ENCODE data around the gene JTB. TPM values are rescaled to one million over a fixed set of nuclear protein-coding genes. Genes with fewer than 3 reads are reported as not detected.

Gene JTB
- total RNA-seq, 1 experiment from 2014 or later: 194 TPM

GRCh38 chr1:153959454-153959853, 18.0 kb downstream of the JTB start:
- Mint-ChIP-seq H3K27ac (ENCODE audit: low read depth, unreplicated experiment) (no peak overlapping the region), H3K9me3 (ENCODE audit: unreplicated experiment) (no peaks in the 10 kb centered on the region), H3K4me1 (ENCODE audit: insufficient read depth, unreplicated experiment) (peaks cover 58% of the 10 kb centered on the region), H3K4me3 (ENCODE audit: unreplicated experiment) (no peak overlapping the region), H3K36me3 (ENCODE audit: insufficient read depth, unreplicated experiment) (peaks cover 46% of the 10 kb centered on the region), H3K27me3 (ENCODE audit: insufficient read depth, unreplicated experiment) (no peaks in the 10 kb centered on the region)
- no peak for DNase-seq (ENCODE audit: unreplicated experiment)
- TF ChIP-seq, protein P1, sequence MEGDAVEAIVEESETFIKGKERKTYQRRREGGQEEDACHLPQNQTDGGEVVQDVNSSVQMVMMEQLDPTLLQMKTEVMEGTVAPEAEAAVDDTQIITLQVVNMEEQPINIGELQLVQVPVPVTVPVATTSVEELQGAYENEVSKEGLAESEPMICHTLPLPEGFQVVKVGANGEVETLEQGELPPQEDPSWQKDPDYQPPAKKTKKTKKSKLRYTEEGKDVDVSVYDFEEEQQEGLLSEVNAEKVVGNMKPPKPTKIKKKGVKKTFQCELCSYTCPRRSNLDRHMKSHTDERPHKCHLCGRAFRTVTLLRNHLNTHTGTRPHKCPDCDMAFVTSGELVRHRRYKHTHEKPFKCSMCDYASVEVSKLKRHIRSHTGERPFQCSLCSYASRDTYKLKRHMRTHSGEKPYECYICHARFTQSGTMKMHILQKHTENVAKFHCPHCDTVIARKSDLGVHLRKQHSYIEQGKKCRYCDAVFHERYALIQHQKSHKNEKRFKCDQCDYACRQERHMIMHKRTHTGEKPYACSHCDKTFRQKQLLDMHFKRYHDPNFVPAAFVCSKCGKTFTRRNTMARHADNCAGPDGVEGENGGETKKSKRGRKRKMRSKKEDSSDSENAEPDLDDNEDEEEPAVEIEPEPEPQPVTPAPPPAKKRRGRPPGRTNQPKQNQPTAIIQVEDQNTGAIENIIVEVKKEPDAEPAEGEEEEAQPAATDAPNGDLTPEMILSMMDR (IDR thresholded peaks at IDR 0.05; ENCODE audit: unreplicated experiment): no peak
- BruUV-seq (replicated peaks): TSS peak; percentile 10
- intact Hi-C loops (cut with micrococcal nuclease): loop anchor here (2.0 kb wide), 1 partner anchor 27 kb away; the partner anchor contains the start of gene RAB13
- ChIA-PET CTCF (interaction anchor here (0.6 to 5.6 kb wide), 3 partner anchors 13 to 220 kb away, joined by 5 to 60 read pairs (median 40); partner anchors contain the start of genes DENND4B and RAB13), POLR2A (interaction anchor here (0.6 to 16.7 kb wide), 9 partner anchors 2 to 347 kb away, joined by 3 to 647 read pairs (median 32); partner anchors contain the start of genes CHTOP, CREB3L4, CRTC2 and DENND4B)

- ChIA-PET CTCF (interaction anchor here (0.9 to 5.6 kb wide), 4 partner anchors 8 to 83 kb away, joined by 3 to 60 read pairs (median 5); partner anchors contain the start of genes DENND4B and RAB13), POLR2A (interaction anchor here (0.6 to 16.7 kb wide), 19 partner anchors 3 to 398 kb away, joined by 3 to 647 read pairs (median 6); partner anchors contain the start of genes CHTOP, CREB3L4, CRTC2 and DENND4B)
- H3K36me3 Mint-ChIP-seq (ENCODE audit: insufficient read depth, unreplicated experiment): peaks cover 52% of the 10 kb centered on the region
- H3K4me3 Mint-ChIP-seq (ENCODE audit: unreplicated experiment): peak overlapping the region; percentile 96
- DNase-seq (ENCODE audit: unreplicated experiment): no peak
- intact Hi-C loops (cut with micrococcal nuclease): loop anchor here (2.0 kb wide), 1 partner anchor 28 kb away; the partner anchor contains the start of gene RAB13
- no peaks in the 10 kb centered on the region for H3K27me3 Mint-ChIP-seq (ENCODE audit: insufficient read depth, unreplicated experiment)
- TF ChIP-seq, protein P1 (IDR thresholded peaks at IDR 0.05; ENCODE audit: unreplicated experiment): no peak
- H3K4me1 Mint-ChIP-seq (ENCODE audit: insufficient read depth, unreplicated experiment): peaks cover 59% of the 10 kb centered on the region
- BruUV-seq (replicated peaks): no TSS peak
- no peaks in the 10 kb centered on the region for H3K9me3 Mint-ChIP-seq (ENCODE audit: unreplicated experiment)
- H3K27ac Mint-ChIP-seq (ENCODE audit: low read depth, unreplicated experiment): peak overlapping the region; percentile 92
These were observed 18.6 kb downstream of the JTB start for GRCh38 chr1:153958961-153959260.

- H3K36me3 Mint-ChIP-seq (ENCODE audit: insufficient read depth, unreplicated experiment): peaks cover 57% of the 10 kb centered on the region
- no TSS peak for BruUV-seq (replicated peaks)
- H3K9me3 Mint-ChIP-seq (ENCODE audit: unreplicated experiment): no peaks in the 10 kb centered on the region
- no peaks in the 10 kb centered on the region for H3K27me3 Mint-ChIP-seq (ENCODE audit: insufficient read depth, unreplicated experiment)
- peak within 1 kb of the TSS; percentile 92 for H3K27ac Mint-ChIP-seq (ENCODE audit: low read depth, unreplicated experiment)
- intact Hi-C loops (cut with micrococcal nuclease): loop anchor here (2.0 kb wide), 1 partner anchor 28 kb away; the partner anchor contains the start of gene RAB13
- TF ChIP-seq, protein P1 (IDR thresholded peaks at IDR 0.05; ENCODE audit: unreplicated experiment): no peak
- ChIA-PET POLR2A (interaction anchor here (0.6 to 16.7 kb wide), 24 partner anchors 4 to 397 kb away, joined by 3 to 647 read pairs (median 4); partner anchors contain the start of genes CHTOP, CREB3L4, CRTC2 and DENND4B), CTCF (interaction anchor here (0.6 to 5.6 kb wide), 7 partner anchors 8 to 1878 kb away, joined by 3 to 60 read pairs (median 3); partner anchors contain the start of genes DENND4B and RAB13)
- DNase-seq (ENCODE audit: unreplicated experiment): peak; percentile 100
- peaks cover 55% of the 10 kb centered on the region for H3K4me1 Mint-ChIP-seq (ENCODE audit: insufficient read depth, unreplicated experiment)
- H3K4me3 Mint-ChIP-seq (ENCODE audit: unreplicated experiment): peak within 1 kb of the TSS; percentile 96
These were observed 19.1 kb downstream of the JTB start, which contains the start of gene CRTC2 for GRCh38 chr1:153958111-153958960. TSS of gene CRTC2 (minus strand) at chr1:153958612. CDS start at chr1:153958497, 115 bp downstream.

GRCh38 chr1:153957744-153958110, 19.7 kb downstream of the JTB start:
- BruUV-seq (replicated peaks): no TSS peak
- Mint-ChIP-seq H3K4me3 (ENCODE audit: unreplicated experiment) (peak overlapping the region; percentile 96), H3K4me1 (ENCODE audit: insufficient read depth, unreplicated experiment) (peaks cover 54% of the 10 kb centered on the region), H3K27me3 (ENCODE audit: insufficient read depth, unreplicated experiment) (no peaks in the 10 kb centered on the region), H3K27ac (ENCODE audit: low read depth, unreplicated experiment) (peak overlapping the region; percentile 92), H3K36me3 (ENCODE audit: insufficient read depth, unreplicated experiment) (peaks cover 60% of the 10 kb centered on the region), H3K9me3 (ENCODE audit: unreplicated experiment) (no peaks in the 10 kb centered on the region)
- DNase-seq (ENCODE audit: unreplicated experiment): peak; percentile 17
- TF ChIP-seq, protein P1 (IDR thresholded peaks at IDR 0.05; ENCODE audit: unreplicated experiment): no peak
- ChIA-PET CTCF (interaction anchor here (0.6 to 5.6 kb wide), 5 partner anchors 8 to 1878 kb away, joined by 3 to 60 read pairs (median 4); partner anchors contain the start of gene DENND4B), POLR2A (interaction anchor here (0.8 to 16.7 kb wide), 16 partner anchors 4 to 345 kb away, joined by 3 to 647 read pairs (median 7); partner anchors contain the start of genes CHTOP, CREB3L4, CRTC2 and DENND4B)
- intact Hi-C loops (cut with micrococcal nuclease): loop anchor here (2.0 kb wide), 1 partner anchor 29 kb away; the partner anchor contains the start of gene RAB13

Data from MCF 10A (cell line).